ENCODE results near the gene TRAF2. TPM values are rescaled to one million over a fixed set of nuclear protein-coding genes. Genes with fewer than 3 reads are reported as not detected.

TRAF2 gene
- total and polyA plus RNA-seq, 2 of the 13 experiments (the other 11 are each of a cell fraction or from before 2014, with no cell fraction given), result 12.4 to 13.6 TPM

GRCh38 chr9:136949817-136950655, 63.7 kb downstream of the TRAF2 start (continued):
- TF ChIP-seq IRF1 (CRISPR knock-in tag; IDR thresholded peaks at IDR 0.05; ENCODE audit: low read depth), result no peak
- peak; percentile 57 for TF ChIP-seq HNRNPK (IDR thresholded peaks at IDR 0.05; ENCODE audit: low read depth, low read length, poor library complexity, severe bottlenecking)
- TF ChIP-seq FOXJ3 (CRISPR knock-in tag; IDR thresholded peaks at IDR 0.05; ENCODE audit: borderline replicate concordance), result no peak
- no peak for TF ChIP-seq NFE2 (CRISPR knock-in tag; IDR thresholded peaks at IDR 0.05)
- peak; percentile 54 for TF ChIP-seq REPIN1 (CRISPR knock-in tag; IDR thresholded peaks at IDR 0.05; ENCODE audit: borderline replicate concordance, low read depth)
- TF ChIP-seq ZNF503 (CRISPR knock-in tag; IDR thresholded peaks at IDR 0.05), result no peak; the same call in 1 of the 2 replicates
- 0 out of 2 replicates have a peak, but pooled peaks have one; percentile 8 for TF ChIP-seq NKX3-1 (CRISPR knock-in tag; IDR thresholded peaks at IDR 0.05)
- no peak for TF ChIP-seq NFE2L2 (IDR thresholded peaks at IDR 0.05; ENCODE audit: low read length)
- TF ChIP-seq KMT2A (CRISPR knock-in tag; IDR thresholded peaks at IDR 0.05), result peak; percentile 60; the same call in 1 of the 2 replicates
- TF ChIP-seq IKZF4 (CRISPR knock-in tag; IDR thresholded peaks at IDR 0.05; ENCODE audit: borderline replicate concordance, low read depth, not compliant biosample characterization), result peak; percentile 33
- peak; percentile 48; the same call in 1 of the 2 replicates for TF ChIP-seq FOXC1 (CRISPR knock-in tag; IDR thresholded peaks at IDR 0.05; ENCODE audit: borderline replicate concordance)
- peak; percentile 93 for TF ChIP-seq RAD51 (IDR thresholded peaks at IDR 0.05; ENCODE audit: borderline replicate concordance)
- no peak for TF ChIP-seq ZNF33A (CRISPR knock-in tag; IDR thresholded peaks at IDR 0.05; ENCODE audit: borderline replicate concordance)
- no peak for TF ChIP-seq ZNF530 (CRISPR knock-in tag; IDR thresholded peaks at IDR 0.05; ENCODE audit: low read depth)
- peak; percentile 44; the same call in 1 of the 2 replicates for TF ChIP-seq JUND (CRISPR knock-in tag; IDR thresholded peaks at IDR 0.05)
- no peak for TF ChIP-seq ZNF333 (CRISPR knock-in tag; IDR thresholded peaks at IDR 0.05; ENCODE audit: borderline replicate concordance)
- no peak for TF ChIP-seq EED (CRISPR knock-in tag; IDR thresholded peaks at IDR 0.05)
- peak; percentile 85 for TF ChIP-seq ZBTB7A (CRISPR knock-in tag; IDR thresholded peaks at IDR 0.05)
- peak; percentile 88 for TF ChIP-seq TBX2 (CRISPR knock-in tag; IDR thresholded peaks at IDR 0.05; ENCODE audit: borderline replicate concordance)
- no peak for TF ChIP-seq SOX13 (IDR thresholded peaks at IDR 0.05)
- peak in 1 of 2 experiments; percentile 64; a peak in 1 of 4 replicates for TF ChIP-seq SOX13 (CRISPR knock-in tag; conservative IDR thresholded peaks at IDR 0.05 in 1 of 2, IDR thresholded peaks at IDR 0.05 in 1 of 2)
- TF ChIP-seq ZNF790 (CRISPR knock-in tag; IDR thresholded peaks at IDR 0.05; ENCODE audit: borderline replicate concordance), result peak; percentile 83; the same call in 1 of the 2 replicates
- peak; percentile 70; the same call in 1 of the 2 replicates for TF ChIP-seq DNMT1 (CRISPR knock-in tag; IDR thresholded peaks at IDR 0.05)
- TF ChIP-seq CBX1 (IDR thresholded peaks at IDR 0.05; ENCODE audit: low read depth), result peak; percentile 60
- no peak for TF ChIP-seq ZNF75D (CRISPR knock-in tag; IDR thresholded peaks at IDR 0.05; ENCODE audit: borderline replicate concordance)
- TF ChIP-seq POGZ (CRISPR knock-in tag; IDR thresholded peaks at IDR 0.05), result peak; percentile 33
